ENCODE data around the gene OXSR1.

Gene OXSR1

DNA sequence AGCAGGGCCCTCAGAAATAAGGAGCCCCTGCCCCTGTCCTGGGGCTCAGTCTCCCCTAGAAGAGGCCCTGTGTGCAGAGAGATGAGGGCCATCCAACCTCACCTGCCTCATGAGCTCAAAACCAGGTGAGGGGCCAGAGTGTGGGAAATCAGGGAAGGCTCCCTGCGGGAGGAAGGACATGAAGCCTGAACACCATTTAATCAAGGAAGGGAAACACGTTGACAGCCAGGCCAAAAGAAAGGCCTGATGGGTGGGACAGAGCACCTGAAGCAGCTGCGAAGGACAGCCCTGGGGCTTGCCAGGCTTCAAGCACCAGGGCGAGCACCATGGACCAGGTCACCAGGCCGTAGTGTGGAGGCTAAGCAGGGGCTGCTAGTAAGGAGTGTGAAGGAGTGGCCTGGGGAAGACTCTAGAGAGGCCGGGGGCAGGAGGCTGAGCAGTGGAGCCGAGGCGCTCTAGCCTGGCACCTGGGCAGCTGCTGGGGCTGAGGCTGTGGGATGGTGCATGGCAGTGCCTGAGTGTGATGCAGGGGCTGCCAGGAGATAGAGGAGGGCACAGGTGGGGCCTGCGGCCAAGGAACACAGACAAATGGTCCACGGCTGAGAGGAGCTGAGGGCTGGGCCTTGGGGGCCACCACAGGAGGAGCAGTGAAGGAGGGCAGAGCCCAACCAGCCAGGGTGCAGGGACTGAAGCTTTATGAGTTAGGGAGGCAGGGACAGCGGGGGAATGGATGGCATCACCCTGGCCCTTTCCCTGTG lies 44.5 kb upstream of the OXSR1 start:
- Histone ChIP-seq H3K9ac (no peak overlapping the region), H3K36me3 (ENCODE audit: control insufficient read depth, insufficient read depth, low read length) (no peaks in the 10 kb centered on the region), H3K27me3 (ENCODE audit: control insufficient read depth, insufficient read depth, low read length) (no peaks in the 10 kb centered on the region), H2AFZ (no peak overlapping the region), H3K4me1 (no peaks in the 10 kb centered on the region), H3K27ac (no peak overlapping the region), H3K9me3 (ENCODE audit: control insufficient read depth, low read length) (no peaks in the 10 kb centered on the region), H3K79me2 (no peaks in the 10 kb centered on the region), H3K4me3 (ENCODE audit: low read depth, low read length) (no peak overlapping the region), H3K4me2 (ENCODE audit: low read length) (no peak overlapping the region)
- TF ChIP-seq, protein P1, sequence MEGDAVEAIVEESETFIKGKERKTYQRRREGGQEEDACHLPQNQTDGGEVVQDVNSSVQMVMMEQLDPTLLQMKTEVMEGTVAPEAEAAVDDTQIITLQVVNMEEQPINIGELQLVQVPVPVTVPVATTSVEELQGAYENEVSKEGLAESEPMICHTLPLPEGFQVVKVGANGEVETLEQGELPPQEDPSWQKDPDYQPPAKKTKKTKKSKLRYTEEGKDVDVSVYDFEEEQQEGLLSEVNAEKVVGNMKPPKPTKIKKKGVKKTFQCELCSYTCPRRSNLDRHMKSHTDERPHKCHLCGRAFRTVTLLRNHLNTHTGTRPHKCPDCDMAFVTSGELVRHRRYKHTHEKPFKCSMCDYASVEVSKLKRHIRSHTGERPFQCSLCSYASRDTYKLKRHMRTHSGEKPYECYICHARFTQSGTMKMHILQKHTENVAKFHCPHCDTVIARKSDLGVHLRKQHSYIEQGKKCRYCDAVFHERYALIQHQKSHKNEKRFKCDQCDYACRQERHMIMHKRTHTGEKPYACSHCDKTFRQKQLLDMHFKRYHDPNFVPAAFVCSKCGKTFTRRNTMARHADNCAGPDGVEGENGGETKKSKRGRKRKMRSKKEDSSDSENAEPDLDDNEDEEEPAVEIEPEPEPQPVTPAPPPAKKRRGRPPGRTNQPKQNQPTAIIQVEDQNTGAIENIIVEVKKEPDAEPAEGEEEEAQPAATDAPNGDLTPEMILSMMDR (IDR thresholded peaks at IDR 0.05), result no peak

DNA sequence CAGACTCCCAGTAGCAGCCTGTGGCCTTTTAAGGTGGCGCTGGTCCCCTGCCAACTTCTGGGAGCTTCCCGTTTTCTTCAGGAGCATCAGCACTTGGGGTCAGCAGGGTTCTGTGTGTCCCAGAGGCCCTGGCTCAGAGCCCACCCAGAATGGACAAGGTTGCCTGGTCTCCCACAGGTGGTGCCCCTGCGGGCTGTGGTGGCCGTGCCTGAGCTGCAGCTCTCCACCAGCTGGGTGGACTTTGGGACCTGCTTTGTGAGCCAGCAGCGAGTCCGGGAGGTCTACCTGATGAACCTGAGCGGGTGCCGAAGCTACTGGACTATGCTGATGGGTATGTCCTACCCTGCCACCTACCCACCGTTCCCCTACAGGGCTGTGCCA lies 43.9 kb upstream of the OXSR1 start:
- no peaks in the 10 kb centered on the region for H3K9me3 ChIP-seq (ENCODE audit: control insufficient read depth, low read length)
- TF ChIP-seq, protein P1 (IDR thresholded peaks at IDR 0.05), result no peak
- no peak overlapping the region for H3K4me2 ChIP-seq (ENCODE audit: low read length)

DNA sequence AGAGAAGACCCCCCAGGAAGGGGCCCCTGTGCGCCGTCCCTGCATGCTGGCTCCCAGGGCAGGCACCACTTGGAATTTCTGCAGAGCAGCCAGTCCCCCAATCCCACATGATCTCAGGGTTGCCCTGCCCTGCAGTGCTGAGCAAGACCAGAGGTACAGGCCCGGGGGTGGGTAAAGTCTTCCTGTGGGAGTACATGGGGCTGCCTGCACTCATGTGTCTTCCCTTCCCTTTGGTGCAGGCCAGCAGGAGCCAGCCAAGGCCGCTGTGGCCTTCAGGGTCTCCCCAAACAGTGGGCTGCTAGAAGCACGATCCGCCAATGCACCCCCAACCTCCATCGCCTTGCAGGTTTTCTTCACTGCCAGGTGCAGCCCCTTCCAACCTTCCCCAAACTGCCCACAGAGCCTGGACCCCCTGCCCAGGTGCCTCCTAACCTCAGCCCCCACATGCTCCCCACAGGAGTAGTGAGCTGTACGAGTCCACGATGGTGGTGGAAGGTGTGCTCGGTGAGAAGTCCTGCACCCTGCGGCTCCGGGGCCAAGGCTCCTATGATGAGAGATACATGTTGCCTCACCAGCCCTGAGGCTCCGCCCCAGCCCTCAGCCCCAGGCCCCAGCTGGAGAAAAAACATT lies 43.4 kb upstream of the OXSR1 start:
- H3K36me3 ChIP-seq (ENCODE audit: control insufficient read depth, insufficient read depth, low read length), result no peaks in the 10 kb centered on the region
- no peaks in the 10 kb centered on the region for H3K4me1 ChIP-seq
- H3K79me2 ChIP-seq, result no peaks in the 10 kb centered on the region
- H3K9me3 ChIP-seq (ENCODE audit: control insufficient read depth, low read length), result no peaks in the 10 kb centered on the region
- H3K27ac ChIP-seq, result no peak overlapping the region
- no peaks in the 10 kb centered on the region for H3K27me3 ChIP-seq (ENCODE audit: control insufficient read depth, insufficient read depth, low read length)
- no peak overlapping the region for H3K4me2 ChIP-seq (ENCODE audit: low read length)
- TF ChIP-seq, protein P1 (IDR thresholded peaks at IDR 0.05), result no peak
- H3K9ac ChIP-seq, result no peak overlapping the region
- no peak overlapping the region for H2AFZ ChIP-seq
- no peak overlapping the region for H3K4me3 ChIP-seq (ENCODE audit: low read depth, low read length)

More for the DNA sequence above, 43.9 kb upstream of the OXSR1 start:
- no peaks in the 10 kb centered on the region for H3K79me2 ChIP-seq
- H3K36me3 ChIP-seq (ENCODE audit: control insufficient read depth, insufficient read depth, low read length), result no peaks in the 10 kb centered on the region
- no peak overlapping the region for H3K9ac ChIP-seq
- H3K27me3 ChIP-seq (ENCODE audit: control insufficient read depth, insufficient read depth, low read length), result no peaks in the 10 kb centered on the region
- H3K4me1 ChIP-seq, result no peaks in the 10 kb centered on the region
- no peak overlapping the region for H3K27ac ChIP-seq
- H2AFZ ChIP-seq, result no peak overlapping the region
- no peak overlapping the region for H3K4me3 ChIP-seq (ENCODE audit: low read depth, low read length)

DNA sequence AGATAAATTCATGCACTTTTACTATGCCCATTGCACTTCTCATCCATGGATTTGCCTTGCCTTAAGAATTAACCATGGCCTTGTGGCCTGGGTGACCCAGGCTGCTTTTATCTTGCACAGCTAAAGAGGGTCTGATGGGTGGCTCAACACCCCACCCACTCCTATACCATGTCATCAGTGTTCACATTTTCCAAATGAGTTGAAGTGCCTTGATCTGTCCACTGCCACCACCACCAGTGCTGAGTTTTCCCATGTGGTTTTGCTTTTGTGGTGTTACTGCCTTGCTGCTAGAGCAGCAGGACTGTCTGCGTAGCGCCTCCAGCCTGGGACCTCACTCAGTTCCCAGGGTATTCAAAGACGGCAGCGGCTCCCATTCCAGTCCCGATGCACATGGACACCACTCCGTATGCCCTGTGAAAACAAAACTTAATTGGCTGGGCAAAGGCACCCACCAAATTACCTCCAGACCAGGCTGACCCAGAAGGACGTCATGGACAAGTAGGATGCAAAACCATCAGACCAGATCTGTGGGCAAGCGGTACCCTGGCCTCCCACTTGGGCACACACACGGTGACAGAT lies 42.5 kb upstream of the OXSR1 start:
- Histone ChIP-seq H3K4me1 (no peaks in the 10 kb centered on the region), H3K27ac (no peak overlapping the region), H2AFZ (no peak overlapping the region), H3K36me3 (ENCODE audit: control insufficient read depth, insufficient read depth, low read length) (no peaks in the 10 kb centered on the region), H3K4me3 (ENCODE audit: low read depth, low read length) (no peak overlapping the region), H3K4me2 (ENCODE audit: low read length) (no peak overlapping the region), H3K27me3 (ENCODE audit: control insufficient read depth, insufficient read depth, low read length) (no peaks in the 10 kb centered on the region), H3K9me3 (ENCODE audit: control insufficient read depth, low read length) (no peaks in the 10 kb centered on the region), H3K79me2 (no peaks in the 10 kb centered on the region), H3K9ac (no peak overlapping the region)
- TF ChIP-seq, protein P1 (IDR thresholded peaks at IDR 0.05), result no peak

Data from parathyroid adenoma (tissue), 2 donors.